ENCODE results near the gene FAM98C. TPM values are rescaled to one million over a fixed set of nuclear protein-coding genes. Genes with fewer than 3 reads are reported as not detected.

FAM98C gene
- total and polyA plus RNA-seq, 9 donors = 7.8 to 23.7 (median 18.8) TPM

DNA sequence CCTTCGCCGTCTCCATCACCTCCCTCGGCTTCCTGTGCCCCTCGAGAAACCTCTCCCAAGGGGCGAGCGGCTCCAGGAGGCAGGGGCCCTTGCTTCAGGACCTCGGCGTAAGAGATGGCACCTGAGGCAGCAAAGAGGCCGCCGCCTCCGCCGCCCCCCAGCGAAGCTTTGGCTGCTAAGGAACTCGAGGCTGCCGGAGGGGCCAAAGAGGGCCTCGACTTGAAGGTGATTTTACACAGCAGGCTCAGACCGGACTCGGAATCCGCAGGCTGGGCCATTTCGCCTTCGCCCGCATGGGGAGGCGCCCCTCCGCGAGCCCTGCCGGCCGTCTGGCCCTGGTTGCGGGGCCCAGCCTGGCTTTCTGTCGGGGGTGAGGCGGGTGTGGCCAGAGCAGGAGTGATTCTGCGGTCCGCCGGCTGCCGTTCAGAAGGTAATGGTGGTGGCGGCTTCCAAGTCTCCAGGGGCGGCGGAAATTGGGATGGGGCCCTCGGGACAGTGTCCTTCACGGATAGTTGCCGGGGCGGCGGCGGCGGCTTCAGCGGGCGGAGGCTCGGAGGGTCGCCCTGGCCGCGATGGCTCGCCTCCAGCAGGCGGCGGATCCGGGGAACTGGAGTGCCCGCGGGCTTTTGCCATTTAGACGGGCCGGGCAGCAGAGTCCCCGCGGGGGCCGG is 16.5 kb upstream of the FAM98C start:
- Histone ChIP-seq H3K4me1 (ENCODE audit: insufficient read depth) (peaks cover 10% of the 10 kb centered on the region), H3K36me3 (no peaks in the 10 kb centered on the region), H3K27ac (no peak overlapping the region), H3K4me3 (no peak overlapping the region), H3K27me3 (no peaks in the 10 kb centered on the region), H3K9me3 (no peaks in the 10 kb centered on the region)
- 47 to 63% (median 58%) methylated on average over 57 to 61 of the region's 61 CpGs for WGBS, 3 donors
- DNase-seq = peak in 2 of 5 donors; percentile 42 to 45
- TF ChIP-seq POLR2A (IDR thresholded peaks at IDR 0.05) = no peak
- TF ChIP-seq, protein P1, sequence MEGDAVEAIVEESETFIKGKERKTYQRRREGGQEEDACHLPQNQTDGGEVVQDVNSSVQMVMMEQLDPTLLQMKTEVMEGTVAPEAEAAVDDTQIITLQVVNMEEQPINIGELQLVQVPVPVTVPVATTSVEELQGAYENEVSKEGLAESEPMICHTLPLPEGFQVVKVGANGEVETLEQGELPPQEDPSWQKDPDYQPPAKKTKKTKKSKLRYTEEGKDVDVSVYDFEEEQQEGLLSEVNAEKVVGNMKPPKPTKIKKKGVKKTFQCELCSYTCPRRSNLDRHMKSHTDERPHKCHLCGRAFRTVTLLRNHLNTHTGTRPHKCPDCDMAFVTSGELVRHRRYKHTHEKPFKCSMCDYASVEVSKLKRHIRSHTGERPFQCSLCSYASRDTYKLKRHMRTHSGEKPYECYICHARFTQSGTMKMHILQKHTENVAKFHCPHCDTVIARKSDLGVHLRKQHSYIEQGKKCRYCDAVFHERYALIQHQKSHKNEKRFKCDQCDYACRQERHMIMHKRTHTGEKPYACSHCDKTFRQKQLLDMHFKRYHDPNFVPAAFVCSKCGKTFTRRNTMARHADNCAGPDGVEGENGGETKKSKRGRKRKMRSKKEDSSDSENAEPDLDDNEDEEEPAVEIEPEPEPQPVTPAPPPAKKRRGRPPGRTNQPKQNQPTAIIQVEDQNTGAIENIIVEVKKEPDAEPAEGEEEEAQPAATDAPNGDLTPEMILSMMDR (IDR thresholded peaks at IDR 0.05) = no peak
- no peak for TF ChIP-seq EP300 (IDR thresholded peaks at IDR 0.05)
- intact Hi-C loops (cut with DNase I) = loop anchor here in 1 of 4 donors (2.0 kb wide), 1 partner anchor 14 kb away; no protein-coding TSS in a partner anchor

DNA sequence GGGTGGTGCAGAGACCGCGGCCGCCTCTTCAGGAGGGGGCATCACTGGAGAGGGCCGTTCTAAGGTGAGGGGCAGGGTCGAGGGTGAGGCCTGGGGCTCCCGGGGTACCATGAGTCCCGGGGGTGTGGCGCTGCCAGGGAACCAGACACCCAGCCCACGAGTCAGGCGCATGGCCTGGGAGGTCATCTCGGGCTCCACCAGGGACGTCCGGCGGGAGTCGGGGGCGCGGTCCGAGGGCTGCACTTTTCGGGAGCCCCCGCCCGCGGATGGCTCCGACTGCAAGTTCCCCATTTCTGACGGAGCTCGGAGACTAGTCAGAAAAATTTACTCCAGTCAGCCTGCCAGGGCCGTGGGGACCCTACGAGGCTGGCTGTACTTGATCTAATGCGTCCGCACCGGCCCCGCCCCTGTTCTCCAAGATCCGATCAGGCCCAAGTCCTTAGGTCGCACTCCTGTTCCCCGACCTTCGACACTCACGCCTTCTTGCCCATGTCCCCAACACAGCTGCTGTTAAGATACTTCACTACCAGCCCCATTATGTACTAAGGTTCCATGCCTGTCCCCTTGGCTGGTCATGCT is 15.8 kb upstream of the FAM98C start:
- peak overlapping the region; percentile 52 for H3K4me3 ChIP-seq
- H3K36me3 ChIP-seq = no peaks in the 10 kb centered on the region
- DNase-seq = peak in 2 of 5 donors; percentile 41 to 48
- intact Hi-C loops (cut with DNase I) = loop anchor here in 1 of 4 donors (2.0 kb wide), 1 partner anchor 14 kb away; no protein-coding TSS in a partner anchor
- H3K27me3 ChIP-seq = no peaks in the 10 kb centered on the region
- no peaks in the 10 kb centered on the region for H3K9me3 ChIP-seq
- no peak overlapping the region for H3K27ac ChIP-seq
- WGBS, 3 donors = 4 to 13% (median 9%) methylated on average over 32 to 36 of the region's 36 CpGs
- H3K4me1 ChIP-seq (ENCODE audit: insufficient read depth) = peaks cover 10% of the 10 kb centered on the region
- TF ChIP-seq EP300 (IDR thresholded peaks at IDR 0.05) (no peak), POLR2A (IDR thresholded peaks at IDR 0.05) (no peak)
- TF ChIP-seq, protein P1 (IDR thresholded peaks at IDR 0.05) = no peak

DNA sequence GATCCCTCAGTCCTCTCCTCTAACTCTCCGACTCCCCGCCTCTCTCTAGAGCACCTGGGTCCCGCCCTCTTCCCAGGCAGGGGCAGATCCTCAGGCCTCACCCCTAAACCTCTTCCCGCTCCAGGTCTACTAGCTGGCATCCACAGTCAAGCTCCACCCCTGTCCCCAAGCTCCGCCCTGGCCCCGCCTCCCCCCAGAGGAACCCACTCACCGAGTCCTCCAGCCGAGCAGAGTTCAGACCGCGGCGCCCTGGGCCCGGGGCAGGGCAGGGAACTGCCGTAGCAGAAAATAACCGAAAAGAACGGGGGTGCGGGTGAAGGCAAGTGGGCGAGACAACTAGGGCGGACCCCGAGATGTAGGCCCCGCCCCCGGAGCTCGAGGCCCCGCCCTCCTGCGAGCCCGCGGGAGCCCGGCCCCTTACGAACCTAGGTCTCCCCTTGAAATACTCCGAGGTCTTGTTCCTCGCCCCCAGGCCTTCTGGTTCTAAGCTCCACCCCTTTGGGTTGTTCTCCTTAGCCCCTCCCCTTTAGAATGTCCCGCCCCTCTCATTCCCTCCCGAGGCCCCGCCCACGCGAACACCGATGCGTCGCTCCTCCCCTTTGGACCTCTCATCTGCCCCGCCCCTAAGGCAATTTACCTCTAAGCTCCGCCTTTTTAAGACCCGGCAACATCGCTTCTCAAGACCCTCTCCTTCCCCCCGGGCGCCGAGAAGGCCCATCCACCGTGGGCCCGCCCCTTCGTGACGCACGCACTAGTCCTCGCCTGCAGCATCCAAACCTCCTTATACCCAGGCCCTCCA is 15.1 kb upstream of the FAM98C start, which contains the start of gene GGN:
Gene GGN (minus strand): TSS at position 485 of the 799 bp plus-strand sequence. CDS start 773 bp downstream, outside the sequence.
- 1 to 2% (median 1%) methylated on average over 51 of the region's 51 CpGs for WGBS, 3 donors
- H3K4me3 ChIP-seq = peak within 1 kb of the TSS; percentile 52
- peak within 1 kb of the TSS in 1 of 2 donors; percentile 31 for H3K27ac ChIP-seq
- no peaks in the 10 kb centered on the region for H3K36me3 ChIP-seq
- intact Hi-C loops (cut with DNase I) = loop anchor here in 1 of 4 donors (2.0 kb wide), 1 partner anchor 13 kb away; no protein-coding TSS in a partner anchor
- TF ChIP-seq POLR2A (IDR thresholded peaks at IDR 0.05) (no peak), EP300 (IDR thresholded peaks at IDR 0.05) (no peak)
- TF ChIP-seq, protein P1 (IDR thresholded peaks at IDR 0.05) = no peak
- H3K9me3 ChIP-seq = no peaks in the 10 kb centered on the region
- H3K27me3 ChIP-seq = no peaks in the 10 kb centered on the region
- peak; percentile 67 to 83 (median 81) for DNase-seq
- peaks cover 10% of the 10 kb centered on the region for H3K4me1 ChIP-seq (ENCODE audit: insufficient read depth)
